H9 (cell line): ENCODE data around the gene ACTC1. TPM values are rescaled to one million over a fixed set of nuclear protein-coding genes. Genes with fewer than 3 reads are reported as not detected.

Source experiments
- DNase-seq: peaks from one replicate; pipeline ENCODE4 v3.0.0-alpha.2; 2017
- H2AFZ ChIP-seq: one replicate; pipeline ENCODE4 v1.6.1; 2013; ENCODE audit warnings: mild to moderate bottlenecking, low read length, control low read depth, moderate library complexity
- H2AK5ac ChIP-seq: 2 replicates; pipeline ENCODE4 v1.6.1; 2013; ENCODE audit warnings: low read length, control low read depth, mixed read lengths; ENCODE audit not compliant: insufficient read length
- H2BK120ac ChIP-seq: one replicate; pipeline ENCODE4 v1.6.1; 2013; ENCODE audit warnings: low read depth, mild to moderate bottlenecking, low read length, control low read depth, inconsistent platforms; ENCODE audit not compliant: poor library complexity, severe bottlenecking
- H2BK12ac ChIP-seq: 2 replicates; pipeline ENCODE4 v1.6.1; 2013; ENCODE audit warnings: low read length, control low read depth, mixed read lengths, low read depth; ENCODE audit not compliant: insufficient read length
- H2BK15ac ChIP-seq: 2 replicates; pipeline ENCODE4 v1.6.1; 2013; ENCODE audit warnings: low read depth, low read length, control low read depth
- H2BK20ac ChIP-seq: one replicate; pipeline ENCODE4 v1.6.1; 2013; ENCODE audit warnings: low read depth, mild to moderate bottlenecking, low read length, control low read depth, inconsistent platforms; ENCODE audit not compliant: poor library complexity, severe bottlenecking
- H2BK5ac ChIP-seq: 2 replicates; pipeline ENCODE4 v1.6.1; 2013; ENCODE audit warnings: low read length, control low read depth, mixed read lengths; ENCODE audit not compliant: insufficient read length
- H3K14ac ChIP-seq: 2 replicates; pipeline ENCODE4 v1.6.1; 2013; ENCODE audit warnings: low read length, control low read depth; ENCODE audit not compliant: insufficient read depth
- H3K18ac ChIP-seq: 2 replicates; pipeline ENCODE4 v1.6.1; 2013; ENCODE audit warnings: low read depth, mild to moderate bottlenecking, mixed read lengths, low read length, control low read depth; ENCODE audit not compliant: insufficient read length
- H3K23ac ChIP-seq: 2 replicates; pipeline ENCODE4 v1.6.1; 2013; ENCODE audit warnings: low read length, control low read depth, mixed read lengths, low read depth; ENCODE audit not compliant: insufficient read length
- H3K23me2 ChIP-seq: 2 replicates; pipeline ENCODE4 v1.6.1; 2013; ENCODE audit warnings: low read depth, mild to moderate bottlenecking, mixed read lengths, low read length, control low read depth; ENCODE audit not compliant: insufficient read length, poor library complexity, severe bottlenecking
- H3K27ac ChIP-seq: 2 replicates; pipeline ENCODE4 v1.5.1; 2013; ENCODE audit warnings: low read length, control low read depth, mixed read lengths, low read depth; ENCODE audit not compliant: insufficient read length
- H3K27me3 ChIP-seq: 2 replicates; pipeline ENCODE4 v1.6.1; 2013; ENCODE audit warnings: low read length, control low read depth, inconsistent platforms; ENCODE audit not compliant: insufficient read depth
- H3K4ac ChIP-seq: 2 replicates; pipeline ENCODE4 v1.6.1; 2013; ENCODE audit warnings: low read depth, mild to moderate bottlenecking, control low read depth, inconsistent platforms, low read length, moderate library complexity
- H3K4me1 ChIP-seq: 2 replicates; pipeline ENCODE4 v1.6.1; 2013; ENCODE audit warnings: low read length, control low read depth, inconsistent platforms; ENCODE audit not compliant: insufficient read depth
- H3K4me2 ChIP-seq: 2 replicates; pipeline ENCODE4 v1.6.1; 2013; ENCODE audit warnings: low read length, control low read depth, mixed read lengths; ENCODE audit not compliant: insufficient read length, insufficient read depth
- H3K56ac ChIP-seq: 2 replicates; pipeline ENCODE4 v1.6.1; 2013; ENCODE audit warnings: low read depth, mild to moderate bottlenecking, mixed read lengths, low read length, control low read depth; ENCODE audit not compliant: insufficient read length
- H3K79me1 ChIP-seq: 2 replicates; pipeline ENCODE4 v1.6.1; 2013; ENCODE audit warnings: low read depth, mild to moderate bottlenecking, moderate library complexity, low read length, control low read depth, inconsistent platforms; ENCODE audit not compliant: insufficient read depth, poor library complexity, severe bottlenecking
- H3K79me2 ChIP-seq: 2 replicates; pipeline ENCODE4 v1.6.1; 2013; ENCODE audit warnings: low read length, control low read depth, inconsistent platforms; ENCODE audit not compliant: insufficient read depth
- H3K9ac ChIP-seq: 2 replicates; pipeline ENCODE4 v1.6.1; 2013; ENCODE audit warnings: low read length, control low read depth, mixed read lengths; ENCODE audit not compliant: insufficient read length; ENCODE audit errors: extremely low read depth
- H3K9me3 ChIP-seq: one replicate; pipeline ENCODE4 v1.6.1; 2013; ENCODE audit warnings: low read depth, low read length, inconsistent platforms; ENCODE audit not compliant: control insufficient read depth
- H3T11ph ChIP-seq: one replicate; pipeline ENCODE4 v1.6.1; 2013; ENCODE audit warnings: mild to moderate bottlenecking, low read length, control low read depth, inconsistent platforms
- H4K20me1 ChIP-seq: one replicate; pipeline ENCODE4 v1.6.1; 2013; ENCODE audit not compliant: control insufficient read depth, insufficient read length, insufficient read depth
- H4K5ac ChIP-seq: 2 replicates; pipeline ENCODE4 v1.6.1; 2013; ENCODE audit warnings: low read depth, mild to moderate bottlenecking, mixed read lengths, low read length, control low read depth; ENCODE audit not compliant: insufficient read length
- H4K8ac ChIP-seq: replicated peaks from 2 replicates; pipeline ENCODE4 v1.6.1; 2013; ENCODE audit warnings: low read length, control low read depth, mixed read lengths, low read depth; ENCODE audit not compliant: insufficient read length
- H4K91ac ChIP-seq: 2 replicates; pipeline ENCODE4 v1.6.1; 2013; ENCODE audit warnings: low read depth, mild to moderate bottlenecking, moderate library complexity, mixed read lengths, low read length, control low read depth; ENCODE audit not compliant: insufficient read length
- H3K27ac Mint-ChIP-seq, 3 experiments: 2 replicates in 2 of 3; 3 replicates in 1 of 3; pipeline ENCODE4 v1.8.0; 2020 to 2021; ENCODE audit warnings: mixed read lengths in 3 of 3, mild to moderate bottlenecking in 1 of 3, moderate library complexity in 1 of 3
- H3K27me3 Mint-ChIP-seq: 2 replicates; pipeline ENCODE4 v1.8.0; 2021; ENCODE audit warnings: low read depth, mild to moderate bottlenecking, moderate library complexity, mixed read lengths
- H3K36me3 Mint-ChIP-seq, 3 experiments: 2 replicates in 2 of 3; 3 replicates in 1 of 3; pipeline ENCODE4 v1.8.0; 2020 to 2021; ENCODE audit warnings: low read depth in 3 of 3, mixed read lengths in 3 of 3; ENCODE audit not compliant: insufficient read depth in 1 of 3
- H3K4me1 Mint-ChIP-seq, 2 experiments: 2 replicates each; pipeline ENCODE4 v1.8.0; 2020; ENCODE audit warnings: mixed read lengths in 2 of 2
- H3K4me3 Mint-ChIP-seq, 2 experiments: 2 replicates in 1 of 2; 3 replicates in 1 of 2; pipeline ENCODE4 v1.8.0; 2020 to 2021; ENCODE audit warnings: mild to moderate bottlenecking in 2 of 2, mixed read lengths in 2 of 2, moderate library complexity in 1 of 2
- H3K9me3 Mint-ChIP-seq, 2 experiments: 2 replicates in 1 of 2; 3 replicates in 1 of 2; pipeline ENCODE4 v1.8.0; 2020; ENCODE audit warnings: mild to moderate bottlenecking in 2 of 2, mixed read lengths in 2 of 2, moderate library complexity in 1 of 2
- CTCF ChIP-seq: fragments of 200-600 bp; sonication (generic); conservative IDR thresholded peaks from 3 replicates; pipeline ENCODE4 v1.8.0; 2021; ENCODE audit warnings: antibody characterized with exemption, mild to moderate bottlenecking
- WGBS: extraction: QIAGEN DNeasy Blood & Tissue Kit; methylation state at CpG from one replicate; pipeline ENCODE4 v1.1.7; 2013; ENCODE audit warnings: missing lambda C conversion rate, low lambda C conversion rate, mixed read lengths; ENCODE audit not compliant: insufficient read length; ENCODE audit errors: extremely low coverage; 5-methylcytosine and 5-hydroxymethylcytosine counted together
- total RNA-seq: library from RNA; stranded (reverse); gene quantifications from 2 replicates; pipeline ENCODE4 v1.2.1, GENCODE V29; 2021

Gene ACTC1
- total RNA-seq, 1 experiment from 2014 or later = 52.2 TPM

- Histone ChIP-seq H2BK15ac (no peak overlapping the region), H2BK120ac (no peak overlapping the region), H3K79me1 (no peaks in the 10 kb centered on the region), H3K18ac (no peak overlapping the region), H3K27me3 (no peaks in the 10 kb centered on the region), H4K5ac (no peak overlapping the region), H4K91ac (no peak overlapping the region), H4K20me1 (no peaks in the 10 kb centered on the region), H3K56ac (no peak overlapping the region), H3K4ac (no peak overlapping the region), H3K23ac (no peak overlapping the region), H2BK5ac (no peak overlapping the region), H4K8ac (no peak overlapping the region), H3K23me2 (no peaks in the 10 kb centered on the region), H3K4me1 (no peaks in the 10 kb centered on the region), H3K4me2 (no peak overlapping the region), H3K9ac (no peak overlapping the region), H3K27ac (no peak overlapping the region), H2AFZ (no peak overlapping the region), H2BK12ac (no peak overlapping the region), H3K79me2 (no peaks in the 10 kb centered on the region), H3K14ac (no peak overlapping the region), H3T11ph (no peak overlapping the region), H3K9me3 (no peaks in the 10 kb centered on the region), H2BK20ac (no peak overlapping the region), H2AK5ac (no peak overlapping the region)
- no peak for TF ChIP-seq CTCF
- H3K9me3 Mint-ChIP-seq = peaks cover 2 to 18% of the 10 kb centered on the region in 2 experiments
- no CpG with 5 or more reads among the region's 6 CpGs for whole genome bisulfite sequencing
- H3K27ac Mint-ChIP-seq = no peak overlapping the region
- peaks cover 2% of the 10 kb centered on the region for H3K27me3 Mint-ChIP-seq
- H3K36me3 Mint-ChIP-seq = no peaks in the 10 kb centered on the region; a peak in 2 of 7 replicates
- H3K4me3 Mint-ChIP-seq = no peak overlapping the region
- no peak for DNase-seq
- H3K4me1 Mint-ChIP-seq = no peaks in the 10 kb centered on the region
These were observed 42.1 kb upstream of the ACTC1 start for GRCh38 chr15:34837246-34838016.
